Measurements from ENCODE around the gene STPG3.

DNA sequence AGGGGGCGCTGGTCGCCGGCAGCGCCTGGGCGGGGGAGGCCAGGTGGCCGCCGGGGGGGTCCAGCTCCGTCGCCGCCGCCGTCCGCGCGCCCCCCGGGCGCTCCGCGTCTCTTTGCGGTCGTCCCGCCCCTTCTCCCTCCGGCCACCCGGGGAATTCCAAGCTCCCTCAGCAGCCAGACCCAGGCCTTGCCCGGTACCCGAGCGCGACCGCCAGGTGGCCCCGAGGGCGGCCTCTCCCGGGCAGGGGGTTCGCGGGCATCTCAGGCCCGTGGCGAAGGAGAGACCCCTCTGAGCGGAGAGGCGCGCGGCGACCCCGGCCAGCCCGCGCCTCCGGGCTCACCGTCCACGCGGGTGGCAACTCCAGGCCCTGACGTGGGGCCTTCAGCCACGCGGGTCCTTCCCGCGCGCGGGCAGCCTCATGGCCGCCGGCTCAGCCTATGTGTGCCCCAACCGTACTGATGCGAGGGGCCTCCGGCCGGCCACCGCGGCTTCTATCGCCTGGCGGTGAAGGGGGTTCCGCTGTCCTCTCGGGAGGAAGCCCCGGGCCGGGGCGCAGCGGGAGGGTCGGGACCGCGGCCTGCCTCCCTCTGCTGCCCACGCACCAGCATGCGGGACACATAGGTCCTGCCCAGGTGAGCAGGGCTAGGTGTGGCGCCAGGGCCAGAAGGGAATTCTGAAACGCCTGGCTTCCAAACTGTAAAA, 51.5 kb downstream of the STPG3 start:
- TF ChIP-seq POLR2A (IDR thresholded peaks at IDR 0.05), result peak in 1 of 4 donors; percentile 12
- peak; percentile 45 to 90 (median 75) for TF ChIP-seq CTCF (IDR thresholded peaks at IDR 0.05)
- TF ChIP-seq EP300 (IDR thresholded peaks at IDR 0.05), result no peak
